HS-27A (cell line): ENCODE results near the gene LMO2.
"Not testable (repeated sequence)": the region's sequence is repeated elsewhere in the genome, so short reads cannot be mapped to it uniquely, and the experiment has no call there.

Experiments
- DNase-seq: peaks from one replicate; pipeline ENCODE4 v3.0.0-alpha.2; 2012; ENCODE audit warnings: low read depth, missing footprints

The LMO2 gene

GRCh38 chr11:33891714-33892327 is at the start of gene LMO2:
LMO2 (minus strand) TSS chr11:33892076; CDS start chr11:33869716, 22,360 bp downstream.
- DNase-seq: no peak

- no peak for DNase-seq
Measured at GRCh38 chr11:33940538-33940815, 48.6 kb upstream of the LMO2 start.

GRCh38 chr11:33936725-33937604 is 45.1 kb upstream of the LMO2 start:
- no peak for DNase-seq

- no peak for DNase-seq
Measured at GRCh38 chr11:33935461-33936456, 43.9 kb upstream of the LMO2 start.

- no peak for DNase-seq
Measured at GRCh38 chr11:33935005-33935404, 43.1 kb upstream of the LMO2 start.

- no peak for DNase-seq
Measured at GRCh38 chr11:33934450-33934849, 42.6 kb upstream of the LMO2 start.

GRCh38 chr11:33933602-33934001 is 41.7 kb upstream of the LMO2 start:
- DNase-seq: no peak

GRCh38 chr11:33932721-33933120 is 40.8 kb upstream of the LMO2 start:
- no peak for DNase-seq

GRCh38 chr11:33931739-33932366 is 40.0 kb upstream of the LMO2 start:
- not testable (repeated sequence) for DNase-seq

GRCh38 chr11:33931067-33931466 is 39.2 kb upstream of the LMO2 start:
- DNase-seq: no peak

GRCh38 chr11:33930317-33931021 is 38.6 kb upstream of the LMO2 start:
- no peak for DNase-seq

GRCh38 chr11:33928564-33928963 is 36.7 kb upstream of the LMO2 start:
- DNase-seq: no peak

GRCh38 chr11:33926671-33927552 is 35.0 kb upstream of the LMO2 start:
- DNase-seq: no peak

GRCh38 chr11:33924341-33924740 is 32.5 kb upstream of the LMO2 start:
- DNase-seq: no peak

- DNase-seq: no peak
Measured at GRCh38 chr11:33923626-33924025, 31.8 kb upstream of the LMO2 start.

- DNase-seq: no peak
Measured at GRCh38 chr11:33920838-33921613, 29.1 kb upstream of the LMO2 start.

GRCh38 chr11:33919645-33920044 is 27.8 kb upstream of the LMO2 start:
- no peak for DNase-seq

- not testable (repeated sequence) for DNase-seq
Measured at GRCh38 chr11:33917402-33917801, 25.5 kb upstream of the LMO2 start.

GRCh38 chr11:33916736-33917135 is 24.9 kb upstream of the LMO2 start:
- no peak for DNase-seq

- DNase-seq: no peak
Measured at GRCh38 chr11:33915526-33915925, 23.6 kb upstream of the LMO2 start.
